ENCODE data around the gene NPHP4. TPM values are rescaled to one million over a fixed set of nuclear protein-coding genes. Genes with fewer than 3 reads are reported as not detected.

The NPHP4 gene
- total RNA-seq, 2 experiments from 2014 or later = 13.4 to 24.2 TPM

- no peak overlapping the region for H3K4me2 ChIP-seq (ENCODE audit: low read length)
- CTCF ChIA-PET (ENCODE audit: unreplicated experiment) = no interaction called here
Observed at GRCh38 chr1:5979536-5980313, 12.5 kb downstream of the NPHP4 start.

GRCh38 chr1:5978452-5978851 lies 13.8 kb downstream of the NPHP4 start:
- Histone ChIP-seq H2AFZ (ENCODE audit: low read length) (no peak overlapping the region), H3K36me3 (ENCODE audit: insufficient read depth, low read length) (peaks cover 16% of the 10 kb centered on the region), H4K20me1 (ENCODE audit: insufficient read depth, low read length) (no peaks in the 10 kb centered on the region), H3K4me2 (ENCODE audit: low read length) (no peak overlapping the region), H3K9me3 (ENCODE audit: low read length) (no peaks in the 10 kb centered on the region), H3K4me1 (ENCODE audit: insufficient read depth, low read length, poor library complexity, severe bottlenecking) (peaks cover 32% of the 10 kb centered on the region), H3K27ac (ENCODE audit: low read depth, low read length, poor library complexity, severe bottlenecking) (no peak overlapping the region), H3K79me2 (ENCODE audit: insufficient read depth, low read depth, low read length) (no peaks in the 10 kb centered on the region), H3K9me2 (ENCODE audit: insufficient read depth, low read length) (no peaks in the 10 kb centered on the region), H3K4me3 (ENCODE audit: low read depth, low read length, poor library complexity, severe bottlenecking) (no peak overlapping the region)
- TF ChIP-seq EZH2phosphoT487 (IDR thresholded peaks at IDR 0.05; ENCODE audit: borderline replicate concordance, low read depth, low read length) = no peak
- TF ChIP-seq, protein P1, sequence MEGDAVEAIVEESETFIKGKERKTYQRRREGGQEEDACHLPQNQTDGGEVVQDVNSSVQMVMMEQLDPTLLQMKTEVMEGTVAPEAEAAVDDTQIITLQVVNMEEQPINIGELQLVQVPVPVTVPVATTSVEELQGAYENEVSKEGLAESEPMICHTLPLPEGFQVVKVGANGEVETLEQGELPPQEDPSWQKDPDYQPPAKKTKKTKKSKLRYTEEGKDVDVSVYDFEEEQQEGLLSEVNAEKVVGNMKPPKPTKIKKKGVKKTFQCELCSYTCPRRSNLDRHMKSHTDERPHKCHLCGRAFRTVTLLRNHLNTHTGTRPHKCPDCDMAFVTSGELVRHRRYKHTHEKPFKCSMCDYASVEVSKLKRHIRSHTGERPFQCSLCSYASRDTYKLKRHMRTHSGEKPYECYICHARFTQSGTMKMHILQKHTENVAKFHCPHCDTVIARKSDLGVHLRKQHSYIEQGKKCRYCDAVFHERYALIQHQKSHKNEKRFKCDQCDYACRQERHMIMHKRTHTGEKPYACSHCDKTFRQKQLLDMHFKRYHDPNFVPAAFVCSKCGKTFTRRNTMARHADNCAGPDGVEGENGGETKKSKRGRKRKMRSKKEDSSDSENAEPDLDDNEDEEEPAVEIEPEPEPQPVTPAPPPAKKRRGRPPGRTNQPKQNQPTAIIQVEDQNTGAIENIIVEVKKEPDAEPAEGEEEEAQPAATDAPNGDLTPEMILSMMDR (conservative IDR thresholded peaks at IDR 0.05; ENCODE audit: low read length) = no peak
- DNase-seq (ENCODE audit: low spot score) = no peak
- POLR2A ChIA-PET = no interaction called here
- BruUV-seq (replicated peaks) = no TSS peak
- CTCF ChIA-PET (ENCODE audit: unreplicated experiment) = no interaction called here
- intact Hi-C loops (cut with micrococcal nuclease; ENCODE audit: unreplicated experiment) = no loop called here

More at GRCh38 chr1:5979536-5980313, 12.5 kb downstream of the NPHP4 start:
- BruUV-seq (replicated peaks) = no TSS peak
- Histone ChIP-seq H3K4me3 (ENCODE audit: low read depth, low read length, poor library complexity, severe bottlenecking) (no peak overlapping the region), H3K27ac (ENCODE audit: low read depth, low read length, poor library complexity, severe bottlenecking) (no peak overlapping the region), H4K20me1 (ENCODE audit: insufficient read depth, low read length) (no peaks in the 10 kb centered on the region), H3K36me3 (ENCODE audit: insufficient read depth, low read length) (peaks cover 16% of the 10 kb centered on the region), H3K4me1 (ENCODE audit: insufficient read depth, low read length, poor library complexity, severe bottlenecking) (peaks cover 32% of the 10 kb centered on the region), H2AFZ (ENCODE audit: low read length) (no peak overlapping the region), H3K9me3 (ENCODE audit: low read length) (no peaks in the 10 kb centered on the region), H3K79me2 (ENCODE audit: insufficient read depth, low read depth, low read length) (no peaks in the 10 kb centered on the region), H3K9me2 (ENCODE audit: insufficient read depth, low read length) (no peaks in the 10 kb centered on the region)
- intact Hi-C loops (cut with micrococcal nuclease; ENCODE audit: unreplicated experiment) = no loop called here
- DNase-seq (ENCODE audit: low spot score) = no peak
- POLR2A ChIA-PET = no interaction called here
- TF ChIP-seq, protein P1 (conservative IDR thresholded peaks at IDR 0.05; ENCODE audit: low read length) = no peak
- no peak for TF ChIP-seq EZH2phosphoT487 (IDR thresholded peaks at IDR 0.05; ENCODE audit: borderline replicate concordance, low read depth, low read length)
